ENCODE measurements around the gene ARHGAP11A.

GRCh38 chr15:32670623-32671022 lies 55.3 kb downstream of the ARHGAP11A start:
- TF ChIP-seq, protein P1, sequence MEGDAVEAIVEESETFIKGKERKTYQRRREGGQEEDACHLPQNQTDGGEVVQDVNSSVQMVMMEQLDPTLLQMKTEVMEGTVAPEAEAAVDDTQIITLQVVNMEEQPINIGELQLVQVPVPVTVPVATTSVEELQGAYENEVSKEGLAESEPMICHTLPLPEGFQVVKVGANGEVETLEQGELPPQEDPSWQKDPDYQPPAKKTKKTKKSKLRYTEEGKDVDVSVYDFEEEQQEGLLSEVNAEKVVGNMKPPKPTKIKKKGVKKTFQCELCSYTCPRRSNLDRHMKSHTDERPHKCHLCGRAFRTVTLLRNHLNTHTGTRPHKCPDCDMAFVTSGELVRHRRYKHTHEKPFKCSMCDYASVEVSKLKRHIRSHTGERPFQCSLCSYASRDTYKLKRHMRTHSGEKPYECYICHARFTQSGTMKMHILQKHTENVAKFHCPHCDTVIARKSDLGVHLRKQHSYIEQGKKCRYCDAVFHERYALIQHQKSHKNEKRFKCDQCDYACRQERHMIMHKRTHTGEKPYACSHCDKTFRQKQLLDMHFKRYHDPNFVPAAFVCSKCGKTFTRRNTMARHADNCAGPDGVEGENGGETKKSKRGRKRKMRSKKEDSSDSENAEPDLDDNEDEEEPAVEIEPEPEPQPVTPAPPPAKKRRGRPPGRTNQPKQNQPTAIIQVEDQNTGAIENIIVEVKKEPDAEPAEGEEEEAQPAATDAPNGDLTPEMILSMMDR (IDR thresholded peaks at IDR 0.05 in 4 of 5, conservative IDR thresholded peaks at IDR 0.05 in 1 of 5) = no peak
- TF ChIP-seq POLR2A (IDR thresholded peaks at IDR 0.05) = no peak
